ENCODE measurements around the gene UBXN4. TPM values are rescaled to one million over a fixed set of nuclear protein-coding genes. Genes with fewer than 3 reads are reported as not detected.

The UBXN4 gene
- total RNA-seq, 1 experiment from 2014 or later, result 65.4 TPM

- no peaks in the 10 kb centered on the region for H3K4me1 Mint-ChIP-seq
- Histone ChIP-seq H3K23me2 (ENCODE audit: insufficient read length, low read depth, low read length, poor library complexity, severe bottlenecking) (no peaks in the 10 kb centered on the region), H4K20me1 (ENCODE audit: control insufficient read depth, insufficient read depth, insufficient read length) (no peaks in the 10 kb centered on the region), H3K79me2 (ENCODE audit: insufficient read depth, low read length) (no peaks in the 10 kb centered on the region), H2BK5ac (ENCODE audit: insufficient read length, low read length) (no peak overlapping the region), H2AK5ac (ENCODE audit: insufficient read length, low read length) (no peak overlapping the region), H2BK12ac (ENCODE audit: insufficient read length, low read depth, low read length) (no peak overlapping the region), H3T11ph (ENCODE audit: low read length) (no peak overlapping the region), H3K14ac (ENCODE audit: insufficient read depth, low read length) (no peak overlapping the region), H3K56ac (ENCODE audit: insufficient read length, low read depth, low read length) (no peak overlapping the region), H3K4me1 (ENCODE audit: insufficient read depth, low read length) (no peaks in the 10 kb centered on the region), H2BK15ac (ENCODE audit: low read depth, low read length) (no peak overlapping the region), H3K9me3 (ENCODE audit: control insufficient read depth, low read depth, low read length) (no peaks in the 10 kb centered on the region), H3K9ac (ENCODE audit: extremely low read depth, insufficient read length, low read length) (no peak overlapping the region), H2BK20ac (ENCODE audit: low read depth, low read length, poor library complexity, severe bottlenecking) (no peak overlapping the region), H3K4ac (ENCODE audit: low read depth, low read length) (no peak overlapping the region), H3K4me2 (ENCODE audit: insufficient read depth, insufficient read length, low read length) (no peak overlapping the region), H4K91ac (ENCODE audit: insufficient read length, low read depth, low read length) (no peak overlapping the region), H3K23ac (ENCODE audit: insufficient read length, low read depth, low read length) (no peak overlapping the region), H3K27ac (ENCODE audit: insufficient read length, low read depth, low read length) (no peak overlapping the region), H2BK120ac (ENCODE audit: low read depth, low read length, poor library complexity, severe bottlenecking) (no peak overlapping the region), H3K18ac (ENCODE audit: insufficient read length, low read depth, low read length) (no peak overlapping the region), H3K27me3 (ENCODE audit: insufficient read depth, low read length) (no peaks in the 10 kb centered on the region), H3K79me1 (ENCODE audit: insufficient read depth, low read depth, low read length, poor library complexity, severe bottlenecking) (no peaks in the 10 kb centered on the region), H4K5ac (ENCODE audit: insufficient read length, low read depth, low read length) (no peak overlapping the region), H4K8ac (replicated peaks; ENCODE audit: insufficient read length, low read depth, low read length) (no peak overlapping the region), H2AFZ (ENCODE audit: low read length) (no peak overlapping the region)
- H3K36me3 Mint-ChIP-seq (ENCODE audit: insufficient read depth in 1 of 3, low read depth in 3 of 3), result peaks cover 42 to 95% (median 84%) of the 10 kb centered on the region in 3 experiments; a peak in 6 of 7 replicates
- DNase-seq, result no peak
- no peak overlapping the region for H3K27ac Mint-ChIP-seq
- no peak overlapping the region for H3K4me3 Mint-ChIP-seq
- TF ChIP-seq, protein P1, sequence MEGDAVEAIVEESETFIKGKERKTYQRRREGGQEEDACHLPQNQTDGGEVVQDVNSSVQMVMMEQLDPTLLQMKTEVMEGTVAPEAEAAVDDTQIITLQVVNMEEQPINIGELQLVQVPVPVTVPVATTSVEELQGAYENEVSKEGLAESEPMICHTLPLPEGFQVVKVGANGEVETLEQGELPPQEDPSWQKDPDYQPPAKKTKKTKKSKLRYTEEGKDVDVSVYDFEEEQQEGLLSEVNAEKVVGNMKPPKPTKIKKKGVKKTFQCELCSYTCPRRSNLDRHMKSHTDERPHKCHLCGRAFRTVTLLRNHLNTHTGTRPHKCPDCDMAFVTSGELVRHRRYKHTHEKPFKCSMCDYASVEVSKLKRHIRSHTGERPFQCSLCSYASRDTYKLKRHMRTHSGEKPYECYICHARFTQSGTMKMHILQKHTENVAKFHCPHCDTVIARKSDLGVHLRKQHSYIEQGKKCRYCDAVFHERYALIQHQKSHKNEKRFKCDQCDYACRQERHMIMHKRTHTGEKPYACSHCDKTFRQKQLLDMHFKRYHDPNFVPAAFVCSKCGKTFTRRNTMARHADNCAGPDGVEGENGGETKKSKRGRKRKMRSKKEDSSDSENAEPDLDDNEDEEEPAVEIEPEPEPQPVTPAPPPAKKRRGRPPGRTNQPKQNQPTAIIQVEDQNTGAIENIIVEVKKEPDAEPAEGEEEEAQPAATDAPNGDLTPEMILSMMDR (conservative IDR thresholded peaks at IDR 0.05), result no peak
- H3K9me3 Mint-ChIP-seq, result no peaks in the 10 kb centered on the region
- H3K27me3 Mint-ChIP-seq (ENCODE audit: low read depth), result no peaks in the 10 kb centered on the region
These were observed 32.3 kb downstream of the UBXN4 start for GRCh38 chr2:135773917-135774316.

Data from H9 (cell line).